IPS-20b (cell line): ENCODE data around the gene TMCC2.

Experiments
- H3K27ac ChIP-seq: one replicate; pipeline ENCODE4 v1.5.1; 2013; ENCODE audit warnings: low read length
- H3K27me3 ChIP-seq: 2 replicates; pipeline ENCODE4 v1.6.1; 2013; ENCODE audit warnings: mild to moderate bottlenecking, low read length, inconsistent platforms; ENCODE audit not compliant: insufficient read depth
- H3K36me3 ChIP-seq: 2 replicates; pipeline ENCODE4 v1.6.1; 2013; ENCODE audit warnings: low read depth, mild to moderate bottlenecking, inconsistent platforms, low read length, moderate library complexity; ENCODE audit not compliant: insufficient read depth
- H3K4me1 ChIP-seq: 2 replicates; pipeline ENCODE4 v1.6.1; 2013; ENCODE audit warnings: mild to moderate bottlenecking, control low read depth, inconsistent platforms, low read length, moderate library complexity; ENCODE audit not compliant: insufficient read depth
- H3K4me3 ChIP-seq: 2 replicates; pipeline ENCODE4 v1.5.1; 2013; ENCODE audit warnings: mild to moderate bottlenecking, low read length, inconsistent platforms
- H3K9ac ChIP-seq: 2 replicates; pipeline ENCODE4 v1.6.1; 2013; ENCODE audit warnings: low read depth, mild to moderate bottlenecking, inconsistent platforms, low read length, moderate library complexity
- H3K9me3 ChIP-seq: 2 replicates; pipeline ENCODE4 v1.6.1; 2013; ENCODE audit warnings: mild to moderate bottlenecking, low read depth, low read length, inconsistent platforms; ENCODE audit not compliant: insufficient read depth

Gene TMCC2

DNA sequence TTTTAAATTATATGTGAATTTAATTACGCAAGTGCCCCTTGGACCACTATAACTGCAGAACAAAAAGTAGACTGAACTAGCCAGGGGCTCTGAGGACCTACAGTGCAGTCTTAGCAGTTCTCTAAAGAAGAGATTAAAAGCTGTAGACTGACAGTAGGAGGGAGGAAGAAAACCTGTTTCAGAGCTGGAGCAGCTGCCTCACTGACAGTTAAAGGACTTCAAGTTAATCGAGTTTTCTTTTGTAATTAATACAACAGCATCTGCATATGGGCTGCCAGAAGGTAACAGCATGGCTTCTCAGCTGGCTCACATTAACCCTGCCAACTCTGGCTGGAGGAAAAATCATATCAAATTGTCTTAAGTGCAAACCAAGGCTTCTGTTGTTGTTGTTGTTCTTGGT lies 36.1 kb upstream of the TMCC2 start:
- H3K9me3 ChIP-seq = no peaks in the 10 kb centered on the region
- peaks cover 7% of the 10 kb centered on the region; the same call in 1 of the 2 replicates for H3K36me3 ChIP-seq
- peak overlapping the region; percentile 20 for H3K4me3 ChIP-seq
- peaks cover 61% of the 10 kb centered on the region for H3K4me1 ChIP-seq
- H3K27me3 ChIP-seq = no peaks in the 10 kb centered on the region
- no peak overlapping the region for H3K9ac ChIP-seq
- H3K27ac ChIP-seq = no peak overlapping the region

DNA sequence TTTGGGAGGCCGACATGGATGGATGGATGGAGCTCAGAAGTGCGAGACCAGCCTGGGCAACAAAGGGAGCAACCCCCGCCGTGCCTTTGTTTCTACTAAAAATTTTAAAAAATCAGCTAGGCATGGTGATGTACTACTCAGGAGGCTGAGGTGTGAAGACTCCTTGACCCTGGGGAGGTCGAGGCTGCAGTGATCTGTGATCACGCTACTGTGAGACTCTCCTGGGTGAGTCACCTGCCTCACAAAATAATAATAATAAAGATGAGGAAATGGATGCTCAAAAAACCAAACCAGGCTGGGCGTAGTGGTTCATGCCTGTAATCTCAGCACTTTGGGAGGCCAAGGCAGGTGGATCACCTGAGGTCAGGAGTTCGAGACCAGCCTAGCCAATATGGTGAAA lies 35.5 kb upstream of the TMCC2 start:
- H3K4me1 ChIP-seq = peaks cover 59% of the 10 kb centered on the region
- H3K27ac ChIP-seq = no peak overlapping the region
- no peaks in the 10 kb centered on the region for H3K27me3 ChIP-seq
- peak overlapping the region; percentile 20 for H3K4me3 ChIP-seq
- H3K9ac ChIP-seq = no peak overlapping the region
- H3K9me3 ChIP-seq = no peaks in the 10 kb centered on the region
- H3K36me3 ChIP-seq = peaks cover under 1% of the 10 kb centered on the region; the same call in 1 of the 2 replicates

DNA sequence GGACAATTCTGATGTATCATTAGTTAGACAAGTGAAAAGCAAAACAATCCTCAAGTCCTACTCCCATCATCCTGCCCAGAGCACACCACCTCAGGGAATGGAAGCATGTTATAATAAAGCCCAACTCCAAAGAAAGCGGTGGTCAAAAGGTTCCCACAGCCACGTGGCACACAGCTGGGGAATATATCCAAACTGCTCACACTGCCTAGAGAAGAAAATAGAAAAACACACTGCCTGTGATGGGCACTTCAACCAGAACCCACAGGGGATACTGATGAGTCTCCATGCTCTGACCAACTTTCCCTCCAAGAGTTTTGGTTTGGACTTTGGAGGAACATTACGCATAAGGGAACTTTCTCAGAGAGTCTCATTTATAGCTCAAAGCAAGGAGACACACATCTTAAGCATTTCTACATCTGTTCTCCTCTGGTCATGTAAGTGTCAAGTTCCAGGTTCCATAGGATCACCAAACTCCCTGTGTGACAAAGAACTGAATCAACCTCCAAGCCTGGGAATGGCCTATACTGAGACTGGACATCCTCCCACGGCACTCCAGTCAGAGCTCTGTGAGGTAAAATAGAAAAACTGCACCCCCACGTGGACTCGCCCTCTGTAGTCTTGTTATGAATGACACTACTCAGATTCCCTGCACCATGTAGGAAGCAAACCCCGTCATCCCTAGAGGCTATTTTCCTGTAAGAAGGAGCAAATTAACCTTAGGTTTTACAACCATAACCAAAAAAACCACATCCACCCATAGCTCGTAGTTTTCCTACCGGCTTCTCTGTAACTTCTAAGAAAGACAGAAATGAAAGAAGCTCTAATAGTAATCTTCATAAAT lies 28.4 kb upstream of the TMCC2 start:
- peaks cover 4% of the 10 kb centered on the region; the same call in 1 of the 2 replicates for H3K4me1 ChIP-seq
- no peaks in the 10 kb centered on the region for H3K27me3 ChIP-seq
- H3K36me3 ChIP-seq = no peaks in the 10 kb centered on the region
- no peak overlapping the region for H3K4me3 ChIP-seq
- no peak overlapping the region for H3K27ac ChIP-seq
- H3K9me3 ChIP-seq = no peaks in the 10 kb centered on the region
- H3K9ac ChIP-seq = no peak overlapping the region

DNA sequence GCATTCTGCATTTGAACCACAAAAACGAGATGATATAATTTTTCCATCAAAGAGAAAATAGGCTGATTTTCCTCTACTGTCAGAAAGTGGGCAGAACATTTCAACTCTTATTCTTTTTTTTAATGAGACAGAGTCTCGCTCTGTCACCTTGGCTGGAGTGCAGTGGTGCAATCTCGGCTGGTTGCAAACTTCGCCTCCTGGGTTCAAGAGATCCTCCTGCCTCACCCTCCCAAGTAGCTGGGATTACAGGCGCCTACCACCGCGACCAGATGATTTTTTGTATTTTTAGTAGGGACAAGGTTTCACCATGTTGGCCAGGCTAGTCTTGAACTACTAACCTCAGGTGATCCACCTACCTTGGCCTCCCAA lies 27.8 kb upstream of the TMCC2 start:
- no peaks in the 10 kb centered on the region for H3K9me3 ChIP-seq
- H3K9ac ChIP-seq = no peak overlapping the region
- no peak overlapping the region for H3K27ac ChIP-seq
- peaks cover 4% of the 10 kb centered on the region; the same call in 1 of the 2 replicates for H3K4me1 ChIP-seq
- H3K36me3 ChIP-seq = no peaks in the 10 kb centered on the region
- H3K4me3 ChIP-seq = no peak overlapping the region
- H3K27me3 ChIP-seq = no peaks in the 10 kb centered on the region

DNA sequence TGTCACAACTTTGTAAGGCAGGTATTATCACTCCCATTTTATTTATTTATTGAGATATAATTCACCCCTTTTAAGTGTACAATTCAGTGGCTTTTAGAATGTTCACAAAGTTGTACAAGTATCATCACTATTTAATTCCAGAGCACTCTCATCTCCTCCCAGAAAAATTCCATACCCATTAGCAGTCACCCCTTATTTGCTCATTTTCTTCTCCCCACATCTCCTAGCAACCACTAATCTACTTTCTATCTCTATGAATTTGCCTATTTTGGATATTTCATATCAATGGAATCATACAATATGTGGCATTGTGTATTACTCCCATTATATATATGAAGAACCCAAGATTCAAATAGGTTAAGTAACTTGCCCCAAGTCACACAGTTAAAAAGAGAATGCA lies 23.2 kb upstream of the TMCC2 start:
- no peaks in the 10 kb centered on the region; the same call in 1 of the 2 replicates for H3K27me3 ChIP-seq
- no peak overlapping the region for H3K4me3 ChIP-seq
- no peak overlapping the region for H3K27ac ChIP-seq
- H3K9me3 ChIP-seq = no peaks in the 10 kb centered on the region
- H3K9ac ChIP-seq = no peak overlapping the region
- H3K4me1 ChIP-seq = peaks cover 4% of the 10 kb centered on the region; the same call in 1 of the 2 replicates
- no peaks in the 10 kb centered on the region for H3K36me3 ChIP-seq

DNA sequence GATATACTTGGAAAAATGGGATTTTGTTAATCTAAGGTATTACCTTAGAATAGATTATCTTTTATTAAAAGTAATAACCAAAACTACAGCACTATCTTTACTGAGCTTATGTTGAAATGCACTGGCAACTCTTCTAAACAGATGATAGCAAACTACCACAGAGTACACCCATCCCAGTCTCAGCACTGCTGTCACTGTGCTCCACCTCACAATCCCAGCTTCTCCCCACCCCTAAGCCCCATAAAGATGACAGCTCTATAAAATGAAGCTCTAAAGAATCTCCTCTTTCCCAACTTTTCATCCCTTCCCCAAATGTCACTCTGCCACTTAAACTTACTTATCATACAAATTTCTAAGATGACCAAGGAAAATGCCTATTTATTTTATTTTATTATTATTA lies 22.7 kb upstream of the TMCC2 start:
- Histone ChIP-seq H3K27ac (no peak overlapping the region), H3K27me3 (no peaks in the 10 kb centered on the region; the same call in 1 of the 2 replicates), H3K36me3 (no peaks in the 10 kb centered on the region)

DNA sequence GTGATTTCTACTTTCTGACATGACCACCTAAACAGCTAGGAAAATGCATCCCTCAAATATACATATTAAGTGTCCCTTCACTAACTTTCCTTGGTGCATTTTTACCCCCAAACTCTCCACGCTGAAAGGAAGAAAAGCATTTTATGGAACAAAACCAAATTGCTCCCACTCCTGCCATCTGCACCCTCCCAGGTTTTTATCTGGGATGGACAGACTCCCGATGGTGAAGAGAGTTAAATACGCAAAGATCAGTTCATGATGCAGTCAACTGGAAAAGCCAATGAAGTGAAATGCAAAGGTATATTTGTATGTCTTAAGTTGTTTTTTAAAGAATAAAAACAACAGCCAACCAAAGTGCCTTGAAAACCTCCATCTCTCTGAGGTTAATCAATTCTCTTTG lies 18.9 kb upstream of the TMCC2 start:
- Histone ChIP-seq H3K27me3 (no peaks in the 10 kb centered on the region; the same call in 1 of the 2 replicates), H3K9ac (no peak overlapping the region), H3K9me3 (no peaks in the 10 kb centered on the region), H3K36me3 (no peaks in the 10 kb centered on the region), H3K4me1 (no peaks in the 10 kb centered on the region), H3K4me3 (no peak overlapping the region), H3K27ac (no peak overlapping the region)

More for the DNA sequence above, 22.7 kb upstream of the TMCC2 start:
- H3K9ac ChIP-seq = no peak overlapping the region
- H3K9me3 ChIP-seq = no peaks in the 10 kb centered on the region
- H3K4me3 ChIP-seq = no peak overlapping the region
- H3K4me1 ChIP-seq = peaks cover 4% of the 10 kb centered on the region; the same call in 1 of the 2 replicates

DNA sequence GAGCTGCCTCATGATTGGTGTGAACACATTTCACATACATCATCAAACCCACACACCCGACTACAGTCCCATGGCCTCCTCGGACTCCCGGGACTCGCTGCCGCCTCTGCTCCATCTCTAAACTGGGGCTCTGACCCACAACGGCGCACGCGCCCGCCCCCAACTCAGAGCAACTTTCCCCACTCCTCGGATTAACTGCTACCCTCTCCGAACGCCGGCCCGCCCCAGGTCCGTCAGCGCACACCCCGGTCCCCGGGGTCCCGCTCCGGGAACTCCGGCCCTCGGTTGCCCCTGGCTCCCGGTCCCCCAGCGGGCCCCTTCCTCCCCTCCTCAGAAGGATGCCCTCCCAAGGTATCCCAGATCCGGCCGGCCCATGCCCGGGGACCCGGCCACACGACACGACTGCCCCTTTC lies 17.0 kb upstream of the TMCC2 start:
- Histone ChIP-seq H3K27me3 (no peaks in the 10 kb centered on the region; the same call in 1 of the 2 replicates), H3K36me3 (no peaks in the 10 kb centered on the region), H3K27ac (peak overlapping the region; percentile 32), H3K4me1 (no peaks in the 10 kb centered on the region), H3K9ac (peak overlapping the region; percentile 86), H3K4me3 (peak overlapping the region; percentile 83), H3K9me3 (no peaks in the 10 kb centered on the region)

DNA sequence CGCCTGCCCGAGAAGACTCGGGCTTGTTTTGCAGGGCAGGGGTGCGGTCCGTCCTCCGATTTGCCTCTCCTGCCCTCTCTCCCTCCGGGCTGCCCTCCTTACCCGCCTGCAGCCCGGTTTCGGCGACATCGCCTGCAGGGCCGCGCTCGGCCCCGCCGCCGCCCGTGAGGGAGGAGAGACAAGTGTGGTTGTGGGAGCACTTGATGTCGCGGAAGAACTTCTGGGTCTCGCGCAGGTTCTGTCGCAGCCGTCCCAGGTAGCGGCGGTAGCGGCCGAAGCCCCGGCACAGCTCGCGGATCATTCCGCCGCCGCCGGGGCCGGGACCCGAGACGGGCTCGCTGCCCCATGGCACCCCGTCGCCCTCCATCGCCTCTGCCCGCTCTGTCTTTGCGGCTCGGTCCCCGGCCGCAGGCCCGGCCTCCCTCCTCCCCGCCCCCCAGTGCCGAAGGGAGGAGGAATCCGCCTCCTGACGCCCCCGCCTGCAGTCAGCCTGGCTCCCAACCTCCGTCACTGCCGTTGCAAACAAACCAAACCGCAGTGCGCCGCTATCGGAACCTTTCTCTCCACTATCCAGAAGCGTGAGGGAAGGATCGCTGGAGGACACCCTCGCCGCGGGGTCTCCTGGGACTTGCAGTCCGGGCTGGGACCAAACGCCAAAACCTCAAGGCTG lies 16.4 kb upstream of the TMCC2 start, which contains the start of gene DSTYK:
TSS of gene DSTYK (minus strand) at position 534 of the 670 bp plus-strand sequence. CDS start at position 367, 167 bp downstream.
- Histone ChIP-seq H3K4me3 (peak within 1 kb of the TSS; percentile 83), H3K9ac (peak within 1 kb of the TSS; percentile 86), H3K9me3 (no peaks in the 10 kb centered on the region), H3K4me1 (no peaks in the 10 kb centered on the region), H3K27me3 (no peaks in the 10 kb centered on the region; the same call in 1 of the 2 replicates), H3K36me3 (no peaks in the 10 kb centered on the region), H3K27ac (peak within 1 kb of the TSS; percentile 32)

DNA sequence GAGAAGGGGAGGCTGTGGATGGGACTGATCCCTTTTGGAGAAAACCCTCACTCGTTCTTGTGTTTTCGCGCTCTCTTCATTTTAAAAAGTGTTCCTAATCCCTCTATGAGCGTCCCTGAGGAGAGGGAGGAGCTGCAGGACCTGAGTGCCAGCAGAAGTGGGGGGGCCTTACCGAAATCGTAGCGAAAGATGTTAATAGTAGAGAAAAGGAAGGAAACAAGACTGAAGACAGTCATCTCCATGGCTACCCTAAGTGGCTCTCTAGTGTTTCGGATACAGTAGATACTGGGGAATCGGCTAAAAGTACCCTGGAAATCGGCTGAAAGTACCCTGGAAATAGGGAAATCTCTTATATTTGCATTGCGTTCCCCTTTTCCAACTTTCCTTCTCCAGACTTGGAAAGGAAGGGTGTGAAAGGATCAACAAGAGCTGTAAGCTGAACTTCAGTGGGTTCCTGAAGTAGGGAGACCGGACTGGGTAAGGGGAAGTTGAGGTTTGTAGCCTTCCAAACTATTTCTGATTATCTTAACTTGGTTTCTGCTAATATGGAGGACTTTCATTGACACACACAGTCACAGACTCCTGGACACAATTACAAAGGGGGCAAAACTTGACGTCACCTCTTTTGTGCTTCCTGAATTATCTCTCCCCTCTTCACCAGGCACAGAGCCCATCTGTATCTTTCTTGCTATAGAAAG lies 15.8 kb upstream of the TMCC2 start:
- H3K4me1 ChIP-seq = no peaks in the 10 kb centered on the region
- no peaks in the 10 kb centered on the region for H3K9me3 ChIP-seq
- no peaks in the 10 kb centered on the region for H3K36me3 ChIP-seq
- no peaks in the 10 kb centered on the region; the same call in 1 of the 2 replicates for H3K27me3 ChIP-seq
- peak overlapping the region; percentile 83 for H3K4me3 ChIP-seq
- no peak overlapping the region for H3K27ac ChIP-seq
- H3K9ac ChIP-seq = peak overlapping the region; percentile 86; the same call in 1 of the 2 replicates

DNA sequence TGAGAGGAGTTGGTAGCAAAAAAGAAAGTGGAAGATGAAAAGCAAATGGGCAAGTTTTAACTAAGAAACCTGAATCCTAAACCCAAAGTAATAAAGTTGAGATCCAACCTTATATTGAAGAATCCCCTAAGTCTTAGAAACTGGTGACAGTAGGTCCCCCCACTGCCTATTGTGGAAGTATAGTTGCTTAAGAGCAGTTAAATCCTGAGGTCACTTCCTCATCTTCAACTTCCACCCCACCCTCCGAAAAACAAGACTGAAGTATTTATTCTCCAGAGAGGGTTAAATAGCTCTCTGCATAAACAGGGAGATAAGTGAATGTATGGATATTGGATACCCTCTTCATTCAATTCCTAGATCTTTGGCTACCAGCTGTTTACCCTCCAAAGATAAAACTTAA lies 13.0 kb upstream of the TMCC2 start:
- Histone ChIP-seq H3K4me1 (no peaks in the 10 kb centered on the region), H3K4me3 (no peak overlapping the region), H3K9ac (no peak overlapping the region), H3K36me3 (no peaks in the 10 kb centered on the region), H3K27ac (no peak overlapping the region), H3K9me3 (no peaks in the 10 kb centered on the region), H3K27me3 (no peaks in the 10 kb centered on the region)
